NCI-H226 (cell line): ENCODE results near the gene C19orf47.

Source experiments
- DNase-seq: peaks from one replicate; pipeline ENCODE4 v3.0.0-alpha.2; 2015

Gene C19orf47

GRCh38 chr19:40279761-40280607 is 68.2 kb downstream of the C19orf47 start:
- no peak for DNase-seq

- no peak for DNase-seq
Measured at GRCh38 chr19:40279120-40279551, 69.1 kb downstream of the C19orf47 start.

GRCh38 chr19:40278361-40279035 is 69.7 kb downstream of the C19orf47 start:
- no peak for DNase-seq

GRCh38 chr19:40277356-40278059 is 70.7 kb downstream of the C19orf47 start:
- no peak for DNase-seq

GRCh38 chr19:40274585-40275544 is 73.3 kb downstream of the C19orf47 start:
- DNase-seq: no peak

GRCh38 chr19:40273469-40274360 is 74.5 kb downstream of the C19orf47 start:
- DNase-seq: no peak

GRCh38 chr19:40272261-40272660 is 75.9 kb downstream of the C19orf47 start:
- no peak for DNase-seq

GRCh38 chr19:40271706-40272105 is 76.5 kb downstream of the C19orf47 start:
- no peak for DNase-seq

- no peak for DNase-seq
Measured at GRCh38 chr19:40270362-40271089, 77.7 kb downstream of the C19orf47 start.
